Hematopoietic multipotent progenitor cell treated with erythropoietin and hydrocortisone succinate and interleukin-3 and kit ligand, for 4 days (in vitro differentiated cells): ENCODE results near the gene CCR3.

Source experiments
- DNase-seq: peaks from one replicate; pipeline ENCODE4 v3.0.0-alpha.2; 2015

CCR3 gene

GRCh38 chr3:46277476-46277875, 35.2 kb downstream of the CCR3 start:
- no peak for DNase-seq

- DNase-seq, result no peak
Observed at GRCh38 chr3:46278816-46279672, 36.8 kb downstream of the CCR3 start.

- peak; percentile 49 for DNase-seq
Observed at GRCh38 chr3:46280105-46280797, 38.0 kb downstream of the CCR3 start.

- no peak for DNase-seq
Observed at GRCh38 chr3:46281551-46281950, 39.3 kb downstream of the CCR3 start.

GRCh38 chr3:46282041-46282440, 39.8 kb downstream of the CCR3 start:
- DNase-seq, result no peak

- DNase-seq, result no peak
Observed at GRCh38 chr3:46282696-46283095, 40.4 kb downstream of the CCR3 start.

GRCh38 chr3:46283881-46284450, 41.7 kb downstream of the CCR3 start:
- peak; percentile 38 for DNase-seq

- no peak for DNase-seq
Observed at GRCh38 chr3:46284981-46285683, 42.9 kb downstream of the CCR3 start.

GRCh38 chr3:46285931-46286619, 43.8 kb downstream of the CCR3 start:
- no peak for DNase-seq

GRCh38 chr3:46286947-46287565, 44.8 kb downstream of the CCR3 start:
- DNase-seq, result no peak

- DNase-seq, result no peak
Observed at GRCh38 chr3:46289551-46289950, 47.3 kb downstream of the CCR3 start.

GRCh38 chr3:46289966-46290365, 47.7 kb downstream of the CCR3 start:
- DNase-seq, result peak; percentile 44

GRCh38 chr3:46291046-46291445, 48.8 kb downstream of the CCR3 start:
- DNase-seq, result no peak

GRCh38 chr3:46293035-46293724, 50.9 kb downstream of the CCR3 start:
- DNase-seq, result peak; percentile 51

GRCh38 chr3:46293991-46294833, 52.0 kb downstream of the CCR3 start:
- no peak for DNase-seq

GRCh38 chr3:46296826-46297225, 54.6 kb downstream of the CCR3 start:
- DNase-seq, result no peak

GRCh38 chr3:46297658-46298423, 55.6 kb downstream of the CCR3 start:
- DNase-seq, result peak; percentile 64

GRCh38 chr3:46298871-46299607, 56.8 kb downstream of the CCR3 start:
- DNase-seq, result peak; percentile 25
